ENCODE data around the gene NT5E.

NT5E gene

DNA sequence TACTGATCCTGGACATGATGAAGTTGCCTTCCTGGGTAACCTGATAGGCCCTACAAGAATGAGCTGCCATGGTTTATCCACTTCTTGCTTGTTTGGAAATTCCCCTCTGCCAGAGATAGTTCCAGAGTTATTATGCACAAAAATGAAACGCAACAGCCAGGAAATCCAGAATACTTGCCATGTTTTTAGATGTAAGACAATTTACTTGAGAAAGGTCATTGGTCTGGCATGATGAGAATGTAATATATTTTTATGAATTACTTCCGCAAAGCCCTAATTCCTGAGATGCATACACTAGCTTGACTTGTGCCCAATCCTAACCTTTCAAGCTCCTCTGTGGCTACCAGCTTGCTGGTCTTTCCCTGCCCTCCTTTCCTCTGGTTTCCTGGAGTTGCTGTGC, 27.9 kb upstream of the NT5E start:
- no peak for DNase-seq (ENCODE audit: low spot score)

- DNase-seq (ENCODE audit: low spot score), result no peak
Observed at GRCh38 chr6:85422996-85423395, 26.9 kb upstream of the NT5E start.

DNA sequence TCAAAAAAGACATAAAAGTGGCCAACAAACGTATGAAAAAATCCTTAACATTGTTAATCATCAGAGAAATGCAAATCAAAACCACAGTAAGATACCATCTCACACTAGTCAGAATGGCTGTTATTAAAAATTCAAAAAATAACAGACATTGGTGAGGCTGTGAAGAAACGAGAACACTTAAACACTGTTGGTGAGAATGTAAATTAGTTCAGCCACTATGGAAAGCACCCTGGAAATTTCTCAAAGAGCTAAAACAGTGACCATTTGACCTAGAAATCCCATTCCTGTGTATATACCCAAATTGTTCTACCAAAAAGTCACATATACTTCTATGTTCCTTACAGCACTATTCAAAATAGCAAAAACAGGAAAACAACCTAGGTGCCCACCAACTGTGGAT, 24.9 kb upstream of the NT5E start:
- DNase-seq (ENCODE audit: low spot score), result no peak

DNA sequence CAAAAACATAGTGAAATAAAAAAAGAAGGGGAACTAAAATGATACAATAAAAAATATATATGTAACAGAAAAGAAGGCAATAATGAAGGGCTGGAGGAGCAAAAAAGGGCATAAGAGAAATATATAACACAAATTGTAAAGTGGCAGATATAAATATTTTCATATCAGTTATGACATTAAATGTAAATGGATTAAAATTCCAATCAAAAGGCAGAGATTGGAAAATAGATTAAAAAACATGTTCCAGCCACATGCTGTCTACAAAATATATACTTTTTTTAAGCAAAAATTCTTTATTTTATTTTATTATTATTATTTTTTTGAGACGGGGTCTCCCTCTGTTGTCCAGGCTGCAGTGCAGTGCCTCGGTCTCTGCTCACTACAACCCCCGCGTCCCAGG, 23.9 kb upstream of the NT5E start:
- DNase-seq (ENCODE audit: low spot score), result no peak

GRCh38 chr6:85428486-85428885, 21.4 kb upstream of the NT5E start:
- DNase-seq (ENCODE audit: low spot score), result no peak

DNA sequence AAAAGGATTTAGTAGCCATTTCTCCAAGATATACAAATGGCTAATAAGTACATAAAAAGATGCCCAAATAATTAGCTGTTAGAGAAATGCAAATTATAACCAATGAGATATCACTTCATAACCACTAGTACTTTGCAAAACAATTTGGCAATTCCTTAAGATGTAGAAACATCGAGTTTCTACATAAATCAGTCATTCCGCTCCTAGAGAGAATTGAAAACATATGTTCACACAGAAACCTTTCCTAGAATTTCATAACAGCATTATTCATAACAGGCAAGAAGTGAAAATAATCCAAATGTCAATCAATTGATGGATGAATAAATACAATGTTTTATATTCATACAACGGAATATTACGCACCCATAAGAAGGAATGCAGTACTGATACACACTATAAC, 20.5 kb upstream of the NT5E start:
- DNase-seq (ENCODE audit: low spot score), result no peak

GRCh38 chr6:85431271-85431670, 18.6 kb upstream of the NT5E start:
- DNase-seq (ENCODE audit: low spot score), result no peak

GRCh38 chr6:85432554-85432953, 17.3 kb upstream of the NT5E start:
- no peak for DNase-seq (ENCODE audit: low spot score)

GRCh38 chr6:85435851-85436250, 14.0 kb upstream of the NT5E start:
- DNase-seq (ENCODE audit: low spot score), result no peak

DNA sequence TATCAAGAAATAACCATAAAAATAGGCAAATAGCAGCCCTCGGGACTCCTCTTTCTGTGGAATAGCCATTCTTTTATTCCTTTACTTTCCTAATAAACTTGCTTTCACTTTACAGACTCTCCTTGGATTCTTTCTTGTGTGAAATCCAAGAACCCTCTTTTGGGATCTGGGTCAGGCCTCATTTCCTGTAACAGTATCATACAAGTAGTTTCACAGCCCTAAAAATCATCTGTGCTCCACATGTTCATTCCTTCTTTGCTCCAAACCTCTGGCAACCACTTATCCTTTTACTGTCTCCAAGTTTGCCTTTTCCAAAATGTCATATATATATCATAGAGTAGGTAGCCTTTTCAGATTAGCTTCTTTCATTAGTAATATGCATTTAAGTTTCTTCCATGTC, 13.5 kb upstream of the NT5E start:
- no peak for DNase-seq (ENCODE audit: low spot score)

DNA sequence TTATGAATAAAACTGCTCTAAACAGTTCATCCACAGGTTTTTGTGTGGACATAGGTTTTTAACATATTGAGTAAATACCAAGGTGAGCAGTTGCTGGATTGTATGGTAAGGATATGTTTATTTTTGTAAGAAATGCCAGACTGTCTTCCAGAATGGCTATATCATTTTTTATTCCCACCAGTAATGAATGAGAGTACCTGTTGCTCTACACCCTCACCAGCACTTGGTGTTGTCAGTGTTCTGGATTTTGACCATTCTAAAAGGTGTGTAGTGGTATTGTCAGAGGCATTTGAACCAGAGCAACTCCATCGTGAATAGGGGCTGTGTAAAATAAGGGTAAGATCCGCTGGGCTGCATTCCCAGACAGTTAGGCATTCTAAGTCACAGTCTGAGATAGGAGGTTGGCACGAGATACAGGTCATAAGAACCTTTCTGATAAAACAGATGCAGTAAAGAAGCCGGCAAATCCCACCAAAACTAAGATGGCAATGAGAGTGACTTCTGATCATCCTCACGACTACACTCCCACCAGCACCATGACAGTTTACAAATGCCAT, 12.9 kb upstream of the NT5E start:
- no peak for DNase-seq (ENCODE audit: low spot score)

DNA sequence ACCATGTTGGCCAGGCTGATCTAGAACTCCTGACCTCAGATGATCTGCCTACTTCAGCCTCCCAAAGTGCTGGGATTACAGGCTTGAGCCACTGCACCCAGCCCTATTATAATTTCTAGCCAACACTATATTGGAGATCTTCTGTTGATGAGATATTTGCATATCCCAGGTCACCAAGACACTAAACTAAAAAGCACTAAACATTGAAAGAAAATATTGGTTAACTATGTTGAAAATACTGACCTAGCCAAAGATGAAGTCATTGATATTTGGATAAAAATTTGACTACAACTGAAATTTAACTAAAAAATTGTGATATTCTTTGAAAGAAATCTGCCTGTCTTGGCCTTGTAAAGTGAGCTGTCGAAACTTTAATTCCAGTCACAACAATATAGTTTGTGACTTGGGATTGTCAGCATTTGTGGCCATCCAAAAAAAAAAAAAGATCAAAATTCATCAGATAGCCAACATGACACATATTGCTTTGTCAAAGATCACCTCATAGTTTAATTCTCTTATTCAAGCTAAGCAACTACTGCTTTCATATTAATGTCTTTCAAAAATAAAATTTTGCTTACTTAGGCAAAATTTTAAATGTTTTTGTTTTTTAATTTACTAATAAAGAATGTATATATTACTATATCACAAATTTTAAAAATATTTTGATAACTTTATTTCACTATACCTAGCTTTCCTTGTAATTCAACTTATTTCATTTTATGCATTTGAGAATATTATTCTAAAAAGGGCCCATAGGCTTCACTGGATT, 6.3 kb upstream of the NT5E start:
- DNase-seq (ENCODE audit: low spot score), result no peak

DNA sequence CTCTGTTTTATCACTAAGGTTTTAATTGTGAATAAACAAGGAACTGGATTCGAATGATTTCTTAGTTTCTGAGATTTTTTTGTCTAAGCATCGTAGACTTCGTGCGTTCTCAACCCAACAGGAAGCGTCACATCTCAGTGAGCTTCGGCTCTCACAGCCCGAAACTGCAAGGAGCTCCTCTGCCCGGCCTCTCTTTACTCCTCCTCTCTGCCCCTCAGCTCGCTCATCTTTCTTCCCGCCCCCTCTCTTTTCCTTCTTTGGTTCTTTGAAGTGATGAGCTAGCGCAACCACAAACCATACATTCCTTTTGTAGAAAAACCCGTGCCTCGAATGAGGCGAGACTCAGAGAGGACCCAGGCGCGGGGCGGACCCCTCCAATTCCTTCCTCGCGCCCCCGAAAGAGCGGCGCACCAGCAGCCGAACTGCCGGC, 480 bp upstream of the NT5E start:
- DNase-seq (ENCODE audit: low spot score), result no peak

- no peak for DNase-seq (ENCODE audit: low spot score)
Observed at GRCh38 chr6:85451565-85452306, 1.9 kb downstream of the NT5E start.

DNA sequence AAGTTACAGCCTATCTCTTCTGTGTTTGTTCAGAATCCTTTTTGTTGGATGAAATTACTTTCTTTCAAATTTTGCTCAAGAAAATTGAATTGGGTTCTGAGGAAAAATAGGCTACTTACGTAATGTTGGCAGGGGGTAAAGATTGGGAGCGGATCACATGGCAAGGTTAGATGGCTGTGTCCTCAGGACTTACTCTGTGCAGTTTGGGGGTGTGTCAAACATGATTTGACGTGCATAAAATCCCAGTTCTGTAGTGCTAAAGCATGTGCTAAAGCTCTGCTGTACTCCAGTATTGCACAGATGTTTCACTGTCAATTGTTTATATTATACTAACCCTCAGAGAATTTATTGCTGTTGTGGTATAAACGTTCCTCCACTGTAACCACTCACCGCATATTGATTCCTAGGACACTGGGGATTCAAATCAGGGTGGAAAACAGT, 2.6 kb downstream of the NT5E start:
- no peak for DNase-seq (ENCODE audit: low spot score)

GRCh38 chr6:85453052-85453451, 3.2 kb downstream of the NT5E start:
- DNase-seq (ENCODE audit: low spot score), result no peak

DNA sequence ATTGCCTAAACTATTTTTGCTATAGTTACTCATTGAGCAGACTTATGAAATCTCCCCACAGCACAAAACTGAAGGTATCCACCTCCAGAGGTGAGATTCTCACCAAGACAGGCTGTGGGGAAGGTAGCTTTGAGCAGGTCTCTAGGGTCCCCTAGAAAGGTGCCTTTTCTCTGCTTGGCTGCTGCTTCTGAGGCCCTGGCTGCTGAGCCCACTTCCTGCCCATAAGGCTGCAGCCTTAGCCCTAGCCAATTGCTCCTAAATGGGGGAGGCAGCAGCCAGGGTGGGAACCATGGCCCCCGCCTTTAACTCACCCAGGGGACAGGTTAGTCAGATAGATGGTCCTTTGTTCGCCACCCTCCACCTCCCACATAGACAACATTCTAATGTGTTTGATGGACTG, 3.6 kb downstream of the NT5E start:
- no peak for DNase-seq (ENCODE audit: low spot score)

DNA sequence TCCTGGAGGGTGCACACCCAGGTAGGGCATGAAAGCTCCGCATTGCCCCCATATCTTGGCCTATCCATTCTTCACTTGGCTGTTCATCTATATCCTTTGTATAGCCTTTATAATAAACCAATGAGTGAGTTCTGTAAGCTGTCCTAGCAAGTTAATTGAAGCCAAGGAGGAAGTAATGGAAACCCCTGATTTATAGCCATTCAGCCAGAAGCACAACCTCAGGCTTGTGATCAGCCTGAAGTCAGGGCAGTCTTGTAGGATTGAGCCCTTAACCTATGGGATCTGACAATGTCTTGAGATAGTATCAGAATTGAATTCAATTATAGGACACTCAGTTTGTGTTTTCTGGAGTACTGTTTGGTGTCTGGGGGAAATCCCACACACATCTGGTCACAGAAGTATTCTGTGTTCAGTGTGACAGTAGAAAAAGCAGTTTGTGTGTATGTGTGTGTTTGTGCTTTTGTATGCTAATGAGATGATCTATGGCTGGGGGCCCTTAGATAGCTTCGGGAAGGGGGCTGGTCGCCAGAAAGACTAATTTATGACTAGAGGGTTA, 5.7 kb downstream of the NT5E start:
- no peak for DNase-seq (ENCODE audit: low spot score)

DNA sequence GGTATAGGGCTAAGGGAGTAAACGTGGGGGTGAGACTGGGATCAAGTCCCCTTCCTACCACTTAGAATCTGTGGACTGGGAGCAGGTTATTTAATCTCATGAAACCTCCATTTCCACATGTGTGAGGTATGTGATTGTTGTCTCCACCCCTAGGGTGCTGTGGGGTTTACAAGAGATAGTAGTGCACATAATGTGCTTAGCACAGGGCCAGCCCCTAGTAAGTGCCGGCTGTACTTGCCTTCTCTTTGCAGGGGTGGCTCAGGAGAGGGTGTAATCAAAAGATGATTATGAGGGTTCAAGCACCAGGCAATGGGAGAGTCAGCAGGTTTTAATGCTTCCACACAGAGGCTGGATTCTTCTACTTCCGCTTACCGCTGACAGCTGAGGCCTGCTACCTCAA, 6.9 kb downstream of the NT5E start:
- DNase-seq (ENCODE audit: low spot score), result no peak

DNA sequence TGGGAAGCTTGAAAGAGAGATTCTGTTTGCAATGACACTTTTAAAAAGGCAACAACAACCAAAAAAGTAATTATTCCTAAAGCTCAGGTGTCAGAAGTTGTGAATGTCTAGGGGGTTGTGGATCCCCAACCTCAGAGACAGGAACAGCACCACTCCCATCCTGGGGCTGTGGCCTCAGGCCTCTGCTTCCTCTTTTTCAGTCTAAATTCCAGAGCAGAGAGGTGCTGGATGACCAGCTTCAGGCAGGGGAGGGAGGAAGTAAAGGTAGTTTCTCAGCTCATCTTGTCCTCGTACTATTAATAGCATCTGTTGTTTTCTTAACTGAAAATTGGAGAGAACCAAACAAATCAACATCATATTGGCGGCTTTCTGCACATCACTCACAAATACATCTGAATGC, 8.3 kb downstream of the NT5E start:
- DNase-seq (ENCODE audit: low spot score), result no peak

GRCh38 chr6:85458782-85459181, 8.9 kb downstream of the NT5E start:
- peak; percentile 25 for DNase-seq (ENCODE audit: low spot score)

DNA sequence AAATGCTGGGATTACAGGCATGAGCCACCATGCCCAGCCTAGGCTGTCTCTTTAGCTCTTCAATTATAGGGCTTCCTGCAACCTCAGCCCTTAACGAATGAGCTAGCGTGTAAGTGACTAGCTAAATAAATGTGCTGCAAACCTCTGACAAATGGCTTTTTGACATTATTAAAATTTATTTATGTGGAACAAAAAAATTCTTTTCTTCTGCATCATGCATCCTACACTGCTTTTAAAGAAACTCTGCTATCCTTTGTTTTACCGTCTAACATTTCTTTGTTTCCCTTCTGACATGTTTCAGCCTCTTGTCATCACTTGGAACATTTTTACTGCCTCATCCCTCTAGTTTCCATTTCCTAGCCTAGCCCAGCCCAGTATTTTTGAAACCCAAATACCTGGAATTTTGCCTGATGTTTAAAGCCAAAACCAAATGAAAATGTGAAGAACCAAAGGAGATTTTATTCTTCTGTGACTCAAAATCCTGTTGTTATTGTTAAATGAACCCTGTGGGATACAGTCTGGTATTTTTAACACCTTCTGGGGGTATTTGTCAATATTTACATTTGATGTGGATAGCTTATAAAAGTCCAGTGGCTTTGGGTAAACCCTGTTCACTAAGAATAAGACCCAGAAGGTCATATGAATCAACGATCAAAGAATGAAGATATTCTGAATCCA, 9.5 kb downstream of the NT5E start:
- peak; percentile 19 for DNase-seq (ENCODE audit: low spot score)

All from LoVo (cell line).